ENCODE results near the gene IGF1R.

The IGF1R gene

DNA sequence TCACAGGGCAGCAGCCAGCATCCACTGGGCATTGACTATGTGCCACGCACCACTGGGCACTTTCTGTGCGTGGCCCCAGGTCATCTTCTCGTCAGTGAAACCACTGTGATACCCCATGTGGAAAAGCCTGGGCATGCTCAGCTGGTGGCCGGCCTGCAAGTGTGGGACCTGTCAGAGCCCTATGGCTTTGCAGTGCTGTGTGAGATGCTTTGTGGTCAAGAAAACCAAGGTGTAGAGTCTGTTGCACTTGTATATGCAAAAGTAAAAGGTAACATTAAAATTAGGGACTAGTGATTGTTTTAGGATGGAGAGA, 289.7 kb downstream of the IGF1R start:
- no peak overlapping the region for H2AFZ ChIP-seq (ENCODE audit: low read depth, low read length, severe bottlenecking)
- H3K9me2 ChIP-seq (replicated peaks; ENCODE audit: insufficient read depth, low read length) = no peaks in the 10 kb centered on the region
- H3F3A ChIP-seq (ENCODE audit: insufficient read depth) = no peaks in the 10 kb centered on the region
- H3K4me3 ChIP-seq (ENCODE audit: insufficient read depth, low read length, poor library complexity, severe bottlenecking) = no peak overlapping the region
- no peak overlapping the region for H3K4me2 ChIP-seq (ENCODE audit: low read depth, low read length, poor library complexity, severe bottlenecking)
- TF ChIP-seq, protein P1, sequence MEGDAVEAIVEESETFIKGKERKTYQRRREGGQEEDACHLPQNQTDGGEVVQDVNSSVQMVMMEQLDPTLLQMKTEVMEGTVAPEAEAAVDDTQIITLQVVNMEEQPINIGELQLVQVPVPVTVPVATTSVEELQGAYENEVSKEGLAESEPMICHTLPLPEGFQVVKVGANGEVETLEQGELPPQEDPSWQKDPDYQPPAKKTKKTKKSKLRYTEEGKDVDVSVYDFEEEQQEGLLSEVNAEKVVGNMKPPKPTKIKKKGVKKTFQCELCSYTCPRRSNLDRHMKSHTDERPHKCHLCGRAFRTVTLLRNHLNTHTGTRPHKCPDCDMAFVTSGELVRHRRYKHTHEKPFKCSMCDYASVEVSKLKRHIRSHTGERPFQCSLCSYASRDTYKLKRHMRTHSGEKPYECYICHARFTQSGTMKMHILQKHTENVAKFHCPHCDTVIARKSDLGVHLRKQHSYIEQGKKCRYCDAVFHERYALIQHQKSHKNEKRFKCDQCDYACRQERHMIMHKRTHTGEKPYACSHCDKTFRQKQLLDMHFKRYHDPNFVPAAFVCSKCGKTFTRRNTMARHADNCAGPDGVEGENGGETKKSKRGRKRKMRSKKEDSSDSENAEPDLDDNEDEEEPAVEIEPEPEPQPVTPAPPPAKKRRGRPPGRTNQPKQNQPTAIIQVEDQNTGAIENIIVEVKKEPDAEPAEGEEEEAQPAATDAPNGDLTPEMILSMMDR (IDR thresholded peaks at IDR 0.05; ENCODE audit: insufficient read depth, low read length, poor library complexity, severe bottlenecking) = no peak
- no peak for TF ChIP-seq EZH2phosphoT487 (conservative IDR thresholded peaks at IDR 0.05; ENCODE audit: low read length)
- no peaks in the 10 kb centered on the region for H3K36me3 ChIP-seq (ENCODE audit: low read length)
- no peak overlapping the region for H3K9ac ChIP-seq (ENCODE audit: low read length)
- no peaks in the 10 kb centered on the region for H3K27me3 ChIP-seq (ENCODE audit: low read length)
- H4K20me1 ChIP-seq (ENCODE audit: low read depth, low read length) = no peaks in the 10 kb centered on the region
- H3K79me2 ChIP-seq (ENCODE audit: insufficient read depth, low read length) = no peaks in the 10 kb centered on the region
- no peak overlapping the region for H3K27ac ChIP-seq (ENCODE audit: low read depth, low read length)
- no peaks in the 10 kb centered on the region for H3K9me3 ChIP-seq (ENCODE audit: insufficient read depth, low read length)

DNA sequence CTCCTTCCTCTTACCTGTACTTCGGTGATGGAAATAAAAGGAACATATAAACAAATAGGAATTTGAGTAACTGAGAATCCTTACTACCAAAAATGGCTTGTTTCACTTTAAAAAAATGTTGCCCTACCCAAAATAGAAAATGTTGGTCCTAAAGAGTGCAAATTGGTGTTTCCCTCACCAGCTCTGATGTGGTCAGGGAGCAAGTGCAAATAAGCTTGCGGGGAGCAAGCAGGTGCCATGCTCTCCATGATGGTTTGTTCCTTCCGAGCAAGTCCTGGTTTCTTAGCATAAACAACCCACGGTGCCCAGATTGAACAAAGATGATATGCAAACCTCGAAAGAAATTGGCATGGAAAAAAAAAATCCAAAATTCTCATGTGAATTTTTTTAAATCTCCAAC, 290.5 kb downstream of the IGF1R start:
- Histone ChIP-seq H4K20me1 (ENCODE audit: low read depth, low read length) (no peaks in the 10 kb centered on the region), H3F3A (ENCODE audit: insufficient read depth) (no peaks in the 10 kb centered on the region), H3K9me3 (ENCODE audit: insufficient read depth, low read length) (no peaks in the 10 kb centered on the region), H3K36me3 (ENCODE audit: low read length) (no peaks in the 10 kb centered on the region), H3K9ac (ENCODE audit: low read length) (no peak overlapping the region), H3K4me2 (ENCODE audit: low read depth, low read length, poor library complexity, severe bottlenecking) (no peak overlapping the region), H3K27me3 (ENCODE audit: low read length) (no peaks in the 10 kb centered on the region), H3K4me3 (ENCODE audit: insufficient read depth, low read length, poor library complexity, severe bottlenecking) (no peak overlapping the region), H3K79me2 (ENCODE audit: insufficient read depth, low read length) (no peaks in the 10 kb centered on the region), H3K27ac (ENCODE audit: low read depth, low read length) (no peak overlapping the region), H3K9me2 (replicated peaks; ENCODE audit: insufficient read depth, low read length) (no peaks in the 10 kb centered on the region), H2AFZ (ENCODE audit: low read depth, low read length, severe bottlenecking) (no peak overlapping the region)
- no peak for TF ChIP-seq EZH2phosphoT487 (conservative IDR thresholded peaks at IDR 0.05; ENCODE audit: low read length)
- TF ChIP-seq, protein P1 (IDR thresholded peaks at IDR 0.05; ENCODE audit: insufficient read depth, low read length, poor library complexity, severe bottlenecking) = no peak

DNA sequence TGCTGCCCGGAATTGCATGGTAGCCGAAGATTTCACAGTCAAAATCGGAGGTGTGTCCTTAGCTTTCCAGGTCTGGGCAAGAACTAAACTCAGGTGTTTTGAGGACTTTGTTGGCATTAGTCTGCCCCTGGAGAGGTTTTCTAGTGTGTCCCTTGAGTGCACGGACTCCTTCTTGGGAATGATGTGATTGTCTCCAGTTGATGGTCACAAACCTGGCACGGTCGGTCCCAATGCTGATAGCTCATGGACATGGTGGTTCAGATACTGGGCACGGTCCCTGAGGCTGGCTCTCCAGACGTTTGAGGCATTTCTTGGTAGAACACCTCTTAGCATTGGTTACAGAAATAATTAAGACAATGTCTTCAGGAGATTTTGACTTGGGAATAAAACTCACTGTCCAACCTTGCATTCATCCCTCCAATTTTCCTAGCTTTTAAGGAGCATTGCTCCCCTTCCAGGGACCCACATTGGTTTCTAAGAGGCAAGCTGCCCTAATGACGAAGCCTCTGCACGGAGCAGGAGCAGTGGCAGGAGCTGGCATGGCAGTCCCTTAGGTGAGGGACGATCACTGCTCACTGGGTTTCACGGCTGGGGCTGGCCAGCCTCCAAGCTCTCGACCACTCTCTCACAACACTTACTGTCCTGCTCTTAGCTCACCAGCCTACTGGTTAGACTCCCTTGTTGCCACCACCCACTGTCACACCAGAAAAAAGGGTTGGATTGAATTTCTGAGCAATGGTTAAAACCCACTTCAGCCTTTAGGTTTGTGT, 291.2 kb downstream of the IGF1R start:
- no peaks in the 10 kb centered on the region for H3K79me2 ChIP-seq (ENCODE audit: insufficient read depth, low read length)
- no peaks in the 10 kb centered on the region for H3K27me3 ChIP-seq (ENCODE audit: low read length)
- H3K4me2 ChIP-seq (ENCODE audit: low read depth, low read length, poor library complexity, severe bottlenecking) = no peak overlapping the region
- no peaks in the 10 kb centered on the region for H3K36me3 ChIP-seq (ENCODE audit: low read length)
- no peaks in the 10 kb centered on the region for H3K9me2 ChIP-seq (replicated peaks; ENCODE audit: insufficient read depth, low read length)
- no peaks in the 10 kb centered on the region for H4K20me1 ChIP-seq (ENCODE audit: low read depth, low read length)
- no peak overlapping the region for H3K9ac ChIP-seq (ENCODE audit: low read length)
- no peak for TF ChIP-seq EZH2phosphoT487 (conservative IDR thresholded peaks at IDR 0.05; ENCODE audit: low read length)
- TF ChIP-seq, protein P1 (IDR thresholded peaks at IDR 0.05; ENCODE audit: insufficient read depth, low read length, poor library complexity, severe bottlenecking) = no peak
- no peaks in the 10 kb centered on the region for H3F3A ChIP-seq (ENCODE audit: insufficient read depth)
- no peak overlapping the region for H3K27ac ChIP-seq (ENCODE audit: low read depth, low read length)
- no peak overlapping the region for H3K4me3 ChIP-seq (ENCODE audit: insufficient read depth, low read length, poor library complexity, severe bottlenecking)
- H2AFZ ChIP-seq (ENCODE audit: low read depth, low read length, severe bottlenecking) = no peak overlapping the region
- no peaks in the 10 kb centered on the region for H3K9me3 ChIP-seq (ENCODE audit: insufficient read depth, low read length)
